DOHH2 (cell line): Measurements from ENCODE around the gene PASK.

Experiments
- H3F3A ChIP-seq: fragments of 200-600 bp; sonication (generic), shearing (Covaris generic); 2 replicates; pipeline ENCODE4 v1.6.0; 2016; ENCODE audit warnings: antibody characterized with exemption, mild to moderate bottlenecking; ENCODE audit not compliant: control insufficient read depth, insufficient read depth
- H3K27ac ChIP-seq: fragments of 200-600 bp; sonication (generic); 2 replicates; pipeline ENCODE4 v1.5.1; 2014; ENCODE audit warnings: low read depth, mild to moderate bottlenecking, low read length, moderate library complexity
- H3K27me3 ChIP-seq: fragments of 200-600 bp; sonication (generic); 2 replicates; pipeline ENCODE4 v1.6.1; 2014; ENCODE audit warnings: mild to moderate bottlenecking, low read length, mixed read lengths; ENCODE audit not compliant: control insufficient read depth
- H3K36me3 ChIP-seq: fragments of 200-600 bp; sonication (generic); 2 replicates; pipeline ENCODE4 v1.6.1; 2014; ENCODE audit warnings: mild to moderate bottlenecking, low read length, moderate library complexity, mixed read lengths; ENCODE audit not compliant: control insufficient read depth
- H3K4me1 ChIP-seq: fragments of 200-600 bp; sonication (generic); 2 replicates; pipeline ENCODE4 v1.6.1; 2014; ENCODE audit warnings: mild to moderate bottlenecking, low read length, mixed read lengths; ENCODE audit not compliant: control insufficient read depth
- H3K4me2 ChIP-seq: fragments of 200-600 bp; sonication (generic); 2 replicates; pipeline ENCODE4 v1.6.0; 2014; ENCODE audit warnings: mild to moderate bottlenecking, low read length, moderate library complexity
- H3K4me3 ChIP-seq: fragments of 200-600 bp; sonication (generic); 2 replicates; pipeline ENCODE4 v1.5.1; 2014; ENCODE audit warnings: mild to moderate bottlenecking, low read length, mixed read lengths
- H3K79me2 ChIP-seq: fragments of 200-600 bp; sonication (generic); 2 replicates; pipeline ENCODE4 v1.6.1; 2014; ENCODE audit warnings: mild to moderate bottlenecking, low read length, mixed read lengths; ENCODE audit not compliant: control insufficient read depth
- H3K9me2 ChIP-seq: fragments of 200-600 bp; sonication (generic); replicated peaks from 2 replicates; pipeline ENCODE4 v1.6.1; 2014; ENCODE audit warnings: mild to moderate bottlenecking, low read length, mixed read lengths; ENCODE audit not compliant: control insufficient read depth
- H3K9me3 ChIP-seq: fragments of 200-600 bp; sonication (generic); 2 replicates; pipeline ENCODE4 v1.6.1; 2014; ENCODE audit warnings: antibody characterized with exemption, low read length, mixed read lengths; ENCODE audit not compliant: control insufficient read depth, insufficient read depth
- H4K20me1 ChIP-seq: fragments of 200-600 bp; sonication (generic); 2 replicates; pipeline ENCODE4 v1.6.0; 2014; ENCODE audit warnings: low read depth, mild to moderate bottlenecking, antibody characterized with exemption, low read length, moderate library complexity; ENCODE audit not compliant: control insufficient read depth, insufficient read depth
- EZH2phosphoT487 ChIP-seq: fragments of 200-600 bp; sonication (generic); IDR thresholded peaks from 2 replicates; pipeline ENCODE4 v1.6.1; 2017; ENCODE audit warnings: borderline replicate concordance, mild to moderate bottlenecking, antibody characterized with exemption, low read length, moderate library complexity, mixed read lengths
- TF ChIP-seq, protein P1 (sequence below): fragments of 200-600 bp; sonication (generic); IDR thresholded peaks from one replicate; pipeline ENCODE4 v1.5.1; 2014; ENCODE audit warnings: antibody characterized with exemption, mild to moderate bottlenecking, low read depth, low read length; ENCODE audit not compliant: poor library complexity, severe bottlenecking

Gene PASK

GRCh38 chr2:241189093-241189855 is 40.0 kb upstream of the PASK start:
- Histone ChIP-seq H3K27ac (no peak overlapping the region), H3K9me2 (no peaks in the 10 kb centered on the region), H3K27me3 (peaks cover 3% of the 10 kb centered on the region; the same call in 1 of the 2 replicates), H3K36me3 (no peaks in the 10 kb centered on the region), H3K4me3 (no peak overlapping the region), H3F3A (no peaks in the 10 kb centered on the region), H4K20me1 (no peaks in the 10 kb centered on the region), H3K79me2 (no peaks in the 10 kb centered on the region), H3K9me3 (no peaks in the 10 kb centered on the region), H3K4me2 (peak overlapping the region; percentile 65; the same call in 1 of the 2 replicates), H3K4me1 (peaks cover 12% of the 10 kb centered on the region)
- TF ChIP-seq, protein P1, sequence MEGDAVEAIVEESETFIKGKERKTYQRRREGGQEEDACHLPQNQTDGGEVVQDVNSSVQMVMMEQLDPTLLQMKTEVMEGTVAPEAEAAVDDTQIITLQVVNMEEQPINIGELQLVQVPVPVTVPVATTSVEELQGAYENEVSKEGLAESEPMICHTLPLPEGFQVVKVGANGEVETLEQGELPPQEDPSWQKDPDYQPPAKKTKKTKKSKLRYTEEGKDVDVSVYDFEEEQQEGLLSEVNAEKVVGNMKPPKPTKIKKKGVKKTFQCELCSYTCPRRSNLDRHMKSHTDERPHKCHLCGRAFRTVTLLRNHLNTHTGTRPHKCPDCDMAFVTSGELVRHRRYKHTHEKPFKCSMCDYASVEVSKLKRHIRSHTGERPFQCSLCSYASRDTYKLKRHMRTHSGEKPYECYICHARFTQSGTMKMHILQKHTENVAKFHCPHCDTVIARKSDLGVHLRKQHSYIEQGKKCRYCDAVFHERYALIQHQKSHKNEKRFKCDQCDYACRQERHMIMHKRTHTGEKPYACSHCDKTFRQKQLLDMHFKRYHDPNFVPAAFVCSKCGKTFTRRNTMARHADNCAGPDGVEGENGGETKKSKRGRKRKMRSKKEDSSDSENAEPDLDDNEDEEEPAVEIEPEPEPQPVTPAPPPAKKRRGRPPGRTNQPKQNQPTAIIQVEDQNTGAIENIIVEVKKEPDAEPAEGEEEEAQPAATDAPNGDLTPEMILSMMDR = no peak
- no peak for TF ChIP-seq EZH2phosphoT487

DNA sequence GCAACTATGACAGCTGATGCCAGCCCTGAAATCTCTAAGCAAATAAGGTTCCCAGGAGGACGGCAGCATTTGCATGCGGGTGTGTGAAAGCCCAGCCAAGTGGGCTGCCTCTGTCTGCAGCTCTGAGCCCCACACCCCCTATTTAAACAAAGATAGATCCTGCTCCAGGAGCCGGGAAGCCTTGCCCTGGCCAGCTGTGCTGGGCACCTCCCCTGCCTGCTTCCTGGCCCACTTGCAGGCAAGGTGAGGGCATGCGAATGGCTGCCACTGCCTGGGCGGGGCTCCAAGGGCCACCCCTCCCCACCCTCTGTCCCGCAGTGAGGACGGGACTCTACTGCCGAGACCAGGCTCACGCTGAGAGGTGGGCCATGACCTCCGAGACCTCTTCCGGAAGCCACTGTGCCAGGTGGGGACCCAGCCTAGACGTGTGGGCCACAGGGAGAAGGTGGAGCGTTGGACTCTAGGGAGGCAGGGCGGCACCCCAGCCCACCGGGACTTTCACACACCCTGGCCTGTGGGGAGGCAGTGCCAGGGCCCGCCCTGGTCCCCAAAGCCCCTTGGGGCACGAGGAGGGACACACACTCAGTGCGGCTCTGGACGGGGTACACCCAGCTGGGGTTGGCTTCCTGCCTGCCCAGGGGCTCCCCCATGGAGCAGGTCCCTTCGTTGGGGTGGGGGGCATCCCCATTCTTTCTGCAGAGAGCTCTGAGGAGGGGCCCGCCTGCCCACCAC is 39.3 kb upstream of the PASK start, which contains the start of gene ANO7:
Gene ANO7, plus strand, starts transcription at position 317 of the 732 bp plus-strand sequence. CDS start 1,387 bp downstream, outside the sequence.
- no peak within 1 kb of the TSS for H3K27ac ChIP-seq

GRCh38 chr2:241187918-241188234 is 38.6 kb upstream of the PASK start:
- H3K9me3 ChIP-seq = no peaks in the 10 kb centered on the region
- H3K27me3 ChIP-seq = peaks cover 3% of the 10 kb centered on the region; the same call in 1 of the 2 replicates
- H3F3A ChIP-seq = no peaks in the 10 kb centered on the region
- no peaks in the 10 kb centered on the region for H3K9me2 ChIP-seq
- TF ChIP-seq, protein P1 = no peak
- no peak for TF ChIP-seq EZH2phosphoT487
- H3K4me3 ChIP-seq = peak overlapping the region; percentile 44; the same call in 1 of the 2 replicates
- H4K20me1 ChIP-seq = no peaks in the 10 kb centered on the region
- no peaks in the 10 kb centered on the region for H3K79me2 ChIP-seq
- H3K27ac ChIP-seq = no peak overlapping the region
- H3K4me1 ChIP-seq = peaks cover 12% of the 10 kb centered on the region
- peak overlapping the region; percentile 65 for H3K4me2 ChIP-seq
- peaks cover 3% of the 10 kb centered on the region; the same call in 1 of the 2 replicates for H3K36me3 ChIP-seq

More for the DNA sequence above, 39.3 kb upstream of the PASK start, which contains the start of gene ANO7:
- Histone ChIP-seq H3K79me2 (no peaks in the 10 kb centered on the region), H3F3A (no peaks in the 10 kb centered on the region), H3K4me3 (peak within 1 kb of the TSS; percentile 44), H3K9me3 (no peaks in the 10 kb centered on the region), H3K4me1 (peaks cover 12% of the 10 kb centered on the region), H3K36me3 (no peaks in the 10 kb centered on the region), H3K27me3 (peaks cover 3% of the 10 kb centered on the region; the same call in 1 of the 2 replicates), H3K9me2 (no peaks in the 10 kb centered on the region), H3K4me2 (peak within 1 kb of the TSS; percentile 65), H4K20me1 (no peaks in the 10 kb centered on the region)
- no peak for TF ChIP-seq EZH2phosphoT487
- TF ChIP-seq, protein P1 = no peak
